ENCODE results near the gene ANKRD53.

GRCh38 chr2:70984576-70985282 is 6.3 kb downstream of the ANKRD53 start:
- TF ChIP-seq CTCF (IDR thresholded peaks at IDR 0.05; ENCODE audit: low read depth, low read length, poor library complexity, severe bottlenecking) (peak; percentile 97), EZH2phosphoT487 (IDR thresholded peaks at IDR 0.05; ENCODE audit: borderline replicate concordance, low read length) (no peak)

Data from DOHH2 (cell line).